ENCODE measurements around the gene ABCG2.

ABCG2 gene

DNA sequence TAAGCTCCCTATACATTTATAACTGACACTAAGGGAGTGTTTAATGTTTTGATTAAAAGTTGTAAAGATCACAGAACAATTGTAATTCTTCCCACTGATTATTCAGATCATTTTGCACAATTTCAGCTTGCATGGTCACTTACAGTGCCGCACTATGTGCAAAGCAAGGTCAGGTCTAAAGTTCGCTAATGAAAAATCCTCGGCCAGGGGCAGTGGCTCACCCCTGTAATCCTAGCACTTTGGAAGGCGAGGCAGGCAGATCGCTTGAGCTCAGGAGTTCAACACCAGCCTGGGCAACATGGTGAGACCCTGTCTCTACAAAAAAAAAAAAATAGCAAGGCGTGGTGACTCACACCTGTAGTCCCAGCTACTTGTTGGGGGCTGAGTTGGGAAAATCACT is 94.0 kb downstream of the ABCG2 start:
- no peak for ATAC-seq
- no peak for DNase-seq

DNA sequence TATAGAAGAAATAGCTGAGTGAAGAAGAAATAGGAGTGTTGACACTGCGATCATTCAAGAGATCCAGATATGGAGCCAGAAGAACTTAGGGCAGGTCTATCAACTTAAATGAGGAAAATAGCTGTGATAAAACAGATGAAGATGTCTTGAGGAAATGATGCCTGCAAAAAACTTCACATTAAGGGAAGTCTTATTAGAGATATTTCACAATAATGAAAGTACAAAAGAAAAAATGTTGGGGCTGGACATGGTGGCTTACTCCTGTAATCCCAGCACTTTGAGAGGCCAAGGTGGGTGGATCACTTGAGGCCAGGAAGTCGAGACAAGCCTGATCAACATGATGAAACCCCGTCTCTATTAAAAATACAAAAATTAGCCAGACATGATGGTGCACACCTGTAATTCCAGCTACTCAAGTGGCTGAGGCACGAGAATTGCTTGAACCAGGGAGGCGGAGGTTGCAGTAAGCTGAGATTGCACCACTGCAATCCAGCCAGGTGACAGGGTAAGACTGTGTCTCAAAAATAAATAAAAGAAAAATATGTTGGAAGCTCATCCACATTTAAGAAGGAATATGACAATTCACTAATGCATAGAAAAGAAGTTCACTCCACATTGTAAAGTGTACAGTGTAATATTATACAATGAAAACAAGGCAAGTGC is 94.7 kb downstream of the ABCG2 start:
- DNase-seq (no peak), ATAC-seq (no peak)

DNA sequence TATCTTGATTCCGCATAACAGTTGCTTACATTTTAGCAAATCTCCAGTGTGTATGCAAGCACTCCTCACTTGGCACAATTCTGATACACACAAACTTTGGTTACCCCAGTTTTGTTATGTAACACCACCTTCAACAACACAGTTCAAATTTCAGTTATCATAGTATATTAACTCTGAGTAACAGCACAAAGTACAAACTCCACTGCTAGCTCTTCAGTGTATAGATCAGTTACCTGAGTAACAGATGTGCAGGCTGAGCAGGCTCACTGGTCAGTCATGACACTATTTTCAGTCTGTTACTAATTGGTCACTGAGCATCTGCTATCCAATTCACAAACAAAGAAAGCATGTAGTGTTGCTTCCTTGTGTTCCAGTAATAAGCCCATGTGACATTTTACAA is 95.6 kb downstream of the ABCG2 start:
- DNase-seq (no peak), ATAC-seq (no peak)

DNA sequence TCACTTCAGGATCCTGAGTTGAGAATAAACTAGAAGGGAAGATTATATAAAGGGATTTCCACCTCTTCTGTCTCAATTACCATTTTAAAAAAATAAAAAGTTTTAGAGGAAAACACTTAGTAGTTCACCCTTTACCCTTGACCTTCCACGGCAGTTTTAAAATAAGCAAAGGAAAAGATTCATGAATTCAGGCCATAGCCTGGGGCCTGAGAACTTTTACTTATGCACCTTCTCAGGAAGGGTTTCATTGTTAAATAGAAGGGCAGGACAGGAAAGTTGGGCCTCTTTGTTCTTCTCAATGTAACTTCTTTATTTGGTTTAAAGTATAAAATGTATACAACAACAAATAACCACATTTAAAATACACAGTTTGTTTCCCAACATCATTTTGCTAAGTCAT is 96.1 kb downstream of the ABCG2 start:
- DNase-seq (no peak), ATAC-seq (no peak)

DNA sequence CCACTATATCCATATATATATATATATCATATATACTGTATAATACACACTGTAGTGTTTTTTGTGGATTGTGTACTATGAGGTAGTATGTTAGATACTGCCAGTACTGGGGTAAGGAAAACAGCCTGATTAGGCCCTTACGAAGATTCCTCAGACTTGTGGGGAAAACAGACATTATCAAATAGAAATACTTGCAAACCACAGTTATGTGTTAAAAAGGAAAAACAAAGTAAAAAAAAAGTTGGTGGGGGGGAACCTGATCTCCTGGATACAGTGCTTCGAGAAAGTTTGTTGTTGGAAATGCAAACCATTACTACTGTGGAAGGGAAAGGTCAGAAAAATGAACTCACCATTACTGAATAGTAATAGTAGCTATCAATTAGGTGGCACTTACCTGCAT is 98.0 kb downstream of the ABCG2 start:
- no peak for DNase-seq
- ATAC-seq: no peak

DNA sequence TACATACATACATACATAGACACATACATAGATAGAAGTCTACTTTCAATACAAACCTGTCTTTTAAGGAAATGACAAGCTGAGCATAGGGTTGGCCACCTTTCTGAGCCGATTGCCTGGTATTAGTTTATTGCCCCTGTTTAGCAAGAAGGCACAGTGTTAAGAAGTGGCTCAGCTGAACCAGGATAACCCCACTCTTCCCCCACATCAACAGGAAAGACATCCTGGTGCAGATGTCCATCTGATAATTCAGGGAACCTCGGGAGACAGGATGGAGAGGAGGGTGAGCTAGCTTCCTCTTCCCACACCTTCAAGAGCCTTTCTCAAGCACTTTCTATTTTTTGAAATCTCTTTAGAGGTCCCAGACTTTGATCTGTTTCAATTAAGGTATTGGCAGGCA is 98.7 kb downstream of the ABCG2 start:
- no peak for DNase-seq
- ATAC-seq: no peak

DNA sequence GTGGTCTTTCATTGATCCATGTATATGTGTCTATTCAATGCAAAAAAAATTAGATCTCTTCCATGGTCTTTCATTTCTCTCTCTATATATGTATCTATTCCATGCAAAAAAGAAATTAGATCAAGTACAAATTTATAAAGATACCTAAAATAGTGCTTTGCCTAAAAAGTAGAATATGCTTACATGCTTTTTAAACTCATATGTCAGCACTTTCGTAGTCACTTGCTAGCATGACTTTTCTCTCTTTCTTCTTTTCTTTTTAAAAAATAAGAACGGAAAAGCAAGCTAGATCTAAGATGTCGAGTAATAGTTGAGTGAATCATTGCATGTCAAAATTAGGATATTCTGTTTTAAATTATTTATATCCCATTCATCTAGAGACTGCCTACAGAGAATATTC is 100.1 kb downstream of the ABCG2 start:
- ATAC-seq (no peak), DNase-seq (no peak)

DNA sequence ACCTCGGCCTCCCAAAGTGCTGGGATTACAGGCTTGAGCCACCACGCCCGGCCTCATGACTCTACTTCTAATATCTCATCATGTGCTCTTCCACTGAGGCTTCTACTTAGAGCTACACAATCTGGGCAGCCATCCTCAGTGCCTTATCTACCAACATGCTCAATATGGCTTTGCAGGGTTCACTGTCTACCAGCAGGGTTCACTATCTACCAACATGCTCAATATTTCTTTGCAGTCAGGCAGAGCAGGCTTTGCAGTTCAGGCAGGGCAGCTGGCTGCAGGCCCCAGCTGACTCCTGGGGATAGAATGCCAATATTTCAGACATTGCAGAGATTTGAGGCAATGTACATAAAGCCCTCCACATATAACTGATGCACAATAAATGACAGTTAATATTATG is 103.5 kb downstream of the ABCG2 start:
- ATAC-seq (no peak), DNase-seq (no peak)

DNA sequence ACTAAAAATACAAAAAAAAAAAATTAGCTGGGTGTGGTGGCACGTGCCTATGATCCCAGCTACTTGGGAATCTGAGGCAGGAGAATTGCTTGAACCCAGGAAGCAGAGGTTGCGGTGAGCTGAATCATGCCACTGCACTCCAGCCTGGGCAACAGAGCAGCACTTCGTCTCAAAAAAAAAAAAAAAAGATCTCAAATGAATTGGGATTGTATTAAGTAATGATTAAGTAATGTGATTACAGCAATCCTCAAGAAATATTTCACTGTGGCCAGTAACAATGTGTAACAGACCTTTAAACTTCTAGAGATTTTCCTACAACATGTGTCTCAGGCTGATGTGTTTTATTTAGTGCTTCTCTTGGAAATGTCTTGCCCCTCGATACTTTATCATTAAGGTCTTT is 104.2 kb downstream of the ABCG2 start:
- DNase-seq (no peak), ATAC-seq (no peak)

DNA sequence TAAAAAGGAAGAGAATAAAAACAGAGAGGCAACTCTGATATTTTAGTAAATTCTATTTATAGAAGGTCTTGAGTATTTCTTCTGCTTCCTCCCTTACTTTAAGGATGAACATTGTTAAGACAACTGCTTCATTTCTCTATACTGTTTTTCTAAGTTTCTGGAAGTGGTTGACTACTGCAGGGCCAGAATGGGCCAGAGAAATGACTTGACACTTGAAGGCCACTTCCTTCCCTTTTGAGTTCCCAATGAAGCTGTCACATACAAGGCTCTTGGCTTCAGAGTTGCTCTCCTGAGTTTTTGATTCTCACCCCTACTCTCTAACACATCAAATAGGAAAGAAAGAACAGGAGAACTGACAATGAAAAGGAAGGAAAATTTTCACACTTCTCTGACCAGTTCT is 113.4 kb downstream of the ABCG2 start:
- DNase-seq: no peak
- ATAC-seq: no peak

DNA sequence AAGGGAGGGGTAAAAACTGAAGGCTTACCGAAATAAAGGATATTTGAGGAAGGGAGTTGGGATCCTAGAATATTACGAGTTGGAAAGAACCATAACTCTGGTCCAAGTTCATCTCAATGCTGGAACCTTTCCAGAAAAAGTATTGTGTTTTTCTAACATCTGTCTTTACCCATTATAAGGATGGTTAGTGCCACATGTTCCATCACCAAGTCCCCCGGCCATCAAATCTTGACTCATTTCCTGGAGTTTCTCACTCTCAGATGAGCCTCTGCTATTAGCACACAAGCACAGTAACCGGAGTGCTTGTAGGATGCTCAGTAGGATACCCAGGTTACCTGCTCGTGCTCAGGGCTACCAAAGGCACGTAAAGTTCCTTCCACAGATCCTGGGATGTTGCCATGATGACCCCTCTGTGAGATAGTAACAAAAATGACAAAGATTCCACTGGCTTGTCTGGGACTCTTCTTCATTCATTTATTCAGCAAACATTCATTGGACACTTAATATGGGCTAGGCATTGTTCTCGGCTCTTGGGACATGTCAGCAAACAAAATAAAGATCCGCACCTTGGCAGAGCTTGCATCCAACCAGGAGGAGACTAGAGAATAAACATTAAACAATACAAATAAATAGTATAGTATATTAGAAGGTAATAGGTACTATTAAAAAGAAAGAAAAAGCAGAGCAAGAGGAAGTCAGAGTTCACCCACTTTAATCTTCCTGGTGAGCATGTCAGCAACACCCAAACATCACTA is 114.7 kb downstream of the ABCG2 start:
- DNase-seq (no peak), ATAC-seq (no peak)

DNA sequence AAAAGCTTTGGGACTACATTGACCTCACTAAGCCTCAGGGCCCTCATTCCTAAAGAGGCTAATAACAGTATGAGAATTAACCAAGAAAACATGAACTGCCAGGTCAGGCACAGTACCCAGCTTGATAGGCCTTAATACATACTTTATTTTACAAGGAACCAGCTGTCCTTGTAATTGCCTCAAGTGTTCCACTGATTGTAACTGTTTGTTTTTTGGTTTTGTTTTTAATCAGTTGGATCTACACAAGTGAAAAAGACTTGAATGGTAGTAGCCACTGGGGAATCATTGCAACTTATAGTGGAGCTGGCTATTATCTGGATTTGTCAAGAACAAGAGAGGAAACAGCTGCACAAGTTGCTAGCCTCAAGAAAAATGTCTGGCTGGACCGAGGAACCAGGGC is 115.4 kb downstream of the ABCG2 start:
- ATAC-seq: no peak
- no peak for DNase-seq

DNA sequence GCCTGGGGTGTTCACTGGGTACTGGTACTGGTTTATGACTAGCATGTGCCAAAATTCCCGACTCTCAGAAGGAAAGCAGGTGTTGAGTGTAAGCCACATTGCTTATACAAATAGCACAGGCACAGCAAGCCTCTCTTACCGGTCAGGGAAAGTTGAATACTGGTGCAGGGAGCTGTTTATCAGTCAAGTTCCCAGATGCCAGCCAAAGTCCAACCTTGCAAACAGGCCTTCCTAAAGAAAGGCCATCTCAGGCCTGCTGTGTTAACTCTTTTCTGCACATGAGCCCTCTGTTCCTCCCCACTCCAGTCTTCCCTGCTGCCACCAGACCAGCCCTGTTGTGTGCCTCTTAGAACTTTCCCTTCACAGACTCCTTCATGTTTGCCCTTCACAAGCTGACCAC is 116.8 kb downstream of the ABCG2 start:
- no peak for DNase-seq
- no peak for ATAC-seq

DNA sequence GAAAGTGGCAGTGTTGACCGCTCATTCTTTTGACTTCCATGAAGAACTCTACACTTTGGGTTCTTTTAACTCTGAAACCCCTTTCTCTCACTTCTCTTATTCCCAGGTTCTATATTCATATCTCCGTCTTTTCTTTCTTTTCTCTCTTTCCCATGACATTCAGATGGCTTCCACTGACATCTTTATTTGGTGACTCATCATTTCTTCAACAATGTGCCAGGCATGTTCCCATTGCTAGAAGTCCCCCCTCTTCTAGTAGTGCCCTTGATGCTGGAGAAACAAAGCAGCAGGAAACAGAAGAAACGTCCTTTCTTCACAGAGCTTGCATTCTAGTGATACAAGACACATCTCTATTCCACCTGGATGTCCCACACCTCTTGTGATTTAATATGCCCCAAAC is 117.7 kb downstream of the ABCG2 start:
- ATAC-seq: no peak
- no peak for DNase-seq
